SK-N-SH (cell line): ENCODE data around the gene GAS2L2. TPM values are rescaled to one million over a fixed set of nuclear protein-coding genes. Genes with fewer than 3 reads are reported as not detected.

ENCODE experiments used
- CTCF ChIA-PET: fragments of 300-600, 350-600 bp; formaldehyde crosslinking; extraction: SDS; loops from one replicate; lab custom pipeline; 2021; lab: Yijun Ruan, JAX
- POLR2A ChIA-PET: fragments of 350-600 bp; sonication (Branson Sonifier 250); formaldehyde crosslinking; extraction: SDS; loops from one replicate; lab custom pipeline; 2020; ENCODE audit warnings: antibody characterized with exemption, inconsistent platforms; lab: Yijun Ruan, JAX
- DNase-seq: peaks from one replicate; pipeline ENCODE4 v3.0.0; 2012
- H2AFZ ChIP-seq: fragments of 200-600 bp; sonication (generic); 2 replicates; pipeline ENCODE4 v1.8.1; 2016; ENCODE audit warnings: antibody characterized with exemption, mild to moderate bottlenecking, low read depth
- H3F3A ChIP-seq: fragments of 200-600 bp; sonication (generic); replicated peaks from 2 replicates; pipeline ENCODE3; 2016; ENCODE audit warnings: antibody characterized with exemption, mild to moderate bottlenecking; ENCODE audit not compliant: insufficient read depth
- H3K27ac ChIP-seq, 2 experiments: fragments of 200-500 bp in 1 of 2; fragments of 200-600 bp in 1 of 2; sonication (Bioruptor generic) in 1 of 2; sonication (generic), shearing (Covaris generic) in 1 of 2; 2 replicates each; pipeline versions ENCODE4 v1.5.1 to v1.6.1; 2014 to 2016; ENCODE audit warnings: low read depth in 2 of 2, inconsistent platforms in 1 of 2, low read length in 1 of 2, mild to moderate bottlenecking in 1 of 2, mixed read lengths in 1 of 2
- H3K27me3 ChIP-seq: fragments of 200-600 bp; sonication (generic), shearing (Covaris generic); 2 replicates; pipeline ENCODE4 v1.6.1; 2016; ENCODE audit warnings: mixed run types; ENCODE audit not compliant: insufficient read depth
- H3K36me3 ChIP-seq, 2 experiments: fragments of 200-500 bp in 1 of 2; fragments of 200-600 bp in 1 of 2; sonication (Bioruptor generic) in 1 of 2; sonication (generic) in 1 of 2; replicated peaks in 1 of 2; 2 replicates each; pipeline versions ENCODE3 to v1.5.1; 2014 to 2016; ENCODE audit warnings: low read length in 1 of 2, mild to moderate bottlenecking in 1 of 2; ENCODE audit not compliant: insufficient read depth in 2 of 2, control insufficient read depth in 1 of 2
- H3K4me1 ChIP-seq, 2 experiments: fragments of 200-500 bp in 1 of 2; fragments of 200-600 bp in 1 of 2; sonication (Bioruptor generic) in 1 of 2; sonication (generic), shearing (Covaris generic) in 1 of 2; 2 replicates each; pipeline versions ENCODE4 v1.5.1 to v1.6.1; 2014 to 2016; ENCODE audit warnings: low read depth in 1 of 2, low read length in 1 of 2, mixed run types in 1 of 2; ENCODE audit not compliant: insufficient read depth in 2 of 2, control insufficient read depth in 1 of 2
- H3K4me2 ChIP-seq: fragments of 200-600 bp; sonication (generic), shearing (Covaris generic); 2 replicates; pipeline ENCODE4 v1.6.1; 2017; ENCODE audit warnings: mixed run types
- H3K4me3 ChIP-seq, 2 experiments: fragments of 200-500 bp in 1 of 2; fragments of 200-600 bp in 1 of 2; sonication (Bioruptor generic) in 1 of 2; sonication (generic), shearing (Covaris generic) in 1 of 2; 2 replicates each; pipeline versions ENCODE4 v1.5.1 to v1.8.1; 2014 to 2016; ENCODE audit warnings: low read depth in 2 of 2, inconsistent platforms in 1 of 2, low read length in 1 of 2, mild to moderate bottlenecking in 1 of 2, mixed read lengths in 1 of 2, moderate library complexity in 1 of 2
- H3K79me2 ChIP-seq: fragments of 200-600 bp; sonication (generic); 2 replicates; pipeline ENCODE4 v1.8.1; 2017; ENCODE audit warnings: mild to moderate bottlenecking; ENCODE audit not compliant: insufficient read depth
- H3K9ac ChIP-seq: fragments of 200-600 bp; sonication (generic); 2 replicates; pipeline ENCODE4 v1.6.1; 2017; ENCODE audit warnings: mixed run types
- H3K9me2 ChIP-seq: fragments of 200-600 bp; sonication (generic); 2 replicates; pipeline ENCODE4 v1.6.1; 2017; ENCODE audit warnings: mixed run types
- H3K9me3 ChIP-seq: fragments of 200-600 bp; sonication (generic); 2 replicates; pipeline ENCODE4 v1.6.1; 2017; ENCODE audit warnings: mixed run types, mild to moderate bottlenecking, moderate library complexity
- H4K20me1 ChIP-seq: fragments of 200-600 bp; sonication (generic); 2 replicates; pipeline ENCODE4 v1.6.1; 2017; ENCODE audit warnings: mild to moderate bottlenecking, mixed run types; ENCODE audit not compliant: insufficient read depth
- EZH2phosphoT487 ChIP-seq: fragments of 200-600 bp; sonication (generic); IDR thresholded peaks from 2 replicates; pipeline ENCODE4 v1.6.1; 2017; ENCODE audit warnings: low read depth, mixed run types, mild to moderate bottlenecking, antibody characterized with exemption, moderate library complexity, borderline replicate concordance
- FOSL2 ChIP-seq: IDR thresholded peaks from 2 replicates; pipeline ENCODE4 v1.4.0; 2012; ENCODE audit warnings: low read depth, mild to moderate bottlenecking, moderate library complexity, borderline replicate concordance
- GABPA ChIP-seq: IDR thresholded peaks from 2 replicates; pipeline ENCODE4 v1.4.0; 2012; ENCODE audit warnings: low read depth, mild to moderate bottlenecking
- MXI1 ChIP-seq: IDR thresholded peaks from 2 replicates; pipeline ENCODE4 v1.6.1; 2012; ENCODE audit warnings: mild to moderate bottlenecking, low read depth, low read length, improper control_type of control experiment
- NRF1 ChIP-seq: IDR thresholded peaks from 2 replicates; pipeline ENCODE4 v1.6.1; 2012; ENCODE audit warnings: low read depth, mild to moderate bottlenecking, low read length
- RAD21 ChIP-seq: IDR thresholded peaks from 2 replicates; pipeline ENCODE4 v1.6.1; 2012; ENCODE audit warnings: mild to moderate bottlenecking, low read length
- SIN3A ChIP-seq: IDR thresholded peaks from 2 replicates; pipeline ENCODE4 v1.6.1; 2012; ENCODE audit warnings: low read depth, mild to moderate bottlenecking, low read length, moderate library complexity, borderline replicate concordance
- SMC3 ChIP-seq: IDR thresholded peaks from 2 replicates; pipeline ENCODE4 v1.6.1; 2012; ENCODE audit warnings: low read depth, low read length, improper control_type of control experiment
- TCF12 ChIP-seq: IDR thresholded peaks from 2 replicates; pipeline ENCODE4 v1.4.0; 2012
- USF1 ChIP-seq: IDR thresholded peaks from 2 replicates; pipeline ENCODE4 v1.4.0; 2012; ENCODE audit warnings: low read depth, borderline replicate concordance
- WGBS: methylation state at CpG from one replicate; pipeline ENCODE4 v1.1.6; 2017; ENCODE audit warnings: low lambda C conversion rate; 5-methylcytosine and 5-hydroxymethylcytosine counted together
- polyA plus RNA-seq, 3 experiments: library from polyadenylated mRNA; depleted of rRNA; stranded (reverse); fragments of >200 nt; gene quantifications; 2 replicates each; pipeline ENCODE4 v1.2.3, GENCODE V29; 2012
- TF ChIP-seq, protein P1 (sequence below): IDR thresholded peaks from 2 replicates; pipeline ENCODE4 v1.6.1; 2012; ENCODE audit warnings: mild to moderate bottlenecking, low read depth, low read length, moderate library complexity
- TF ChIP-seq, protein P2 (sequence below): fragments of 200-600 bp; sonication (generic); IDR thresholded peaks from 2 replicates; pipeline ENCODE4 v1.6.1; 2017; ENCODE audit warnings: antibody characterized with exemption, mild to moderate bottlenecking, moderate library complexity
- TF ChIP-seq, protein P3 (sequence below): IDR thresholded peaks from 2 replicates; pipeline ENCODE4 v1.4.0; 2012; ENCODE audit warnings: low read depth, borderline replicate concordance
- TF ChIP-seq, protein P4 (sequence below): IDR thresholded peaks from 2 replicates; pipeline ENCODE4; 2012
- TF ChIP-seq, protein P5 (sequence below): fragments of 150-350 bp; IDR thresholded peaks from 2 replicates; pipeline ENCODE4 v1.6.1; 2016; ENCODE audit warnings: mild to moderate bottlenecking, low read depth, low read length

Gene GAS2L2
- polyA plus RNA-seq, 1 of the 3 experiments (the other 2 are of a cell fraction): not detected

DNA sequence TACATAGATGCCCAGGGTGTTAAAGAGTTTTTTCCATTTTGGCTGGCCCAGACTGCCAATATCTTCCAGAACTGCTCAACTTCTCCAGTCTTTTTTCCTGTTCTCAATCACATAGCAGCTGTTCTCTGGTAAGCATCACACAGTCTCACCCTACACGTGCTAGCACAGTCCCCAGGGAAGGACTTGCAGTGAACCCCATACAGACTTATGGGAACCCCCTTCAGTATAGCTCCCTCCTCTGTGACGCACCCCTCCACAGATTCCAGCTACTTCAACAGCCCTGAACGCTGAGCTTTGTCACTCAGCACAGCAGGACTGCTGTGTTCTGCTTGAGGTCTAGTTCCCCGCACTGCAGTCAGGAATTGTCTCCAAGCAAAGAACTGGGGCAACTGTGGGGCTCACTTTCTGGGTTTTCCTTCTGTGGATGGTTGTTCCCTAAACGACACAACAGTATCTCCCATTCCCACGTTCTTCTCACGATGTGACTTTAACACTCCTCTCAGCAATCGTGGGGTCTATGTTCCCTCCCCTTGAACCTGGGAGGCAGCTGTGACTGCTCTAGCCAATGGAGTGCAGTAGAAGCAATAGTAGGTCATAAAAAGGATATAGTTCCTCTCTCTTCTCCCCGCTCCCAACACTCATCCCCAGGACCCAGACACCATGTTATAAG, 38.8 kb upstream of the GAS2L2 start:
- no peak overlapping the region for H3K9ac ChIP-seq
- H4K20me1 ChIP-seq: no peaks in the 10 kb centered on the region
- no peak overlapping the region for H3K4me2 ChIP-seq
- H3K27me3 ChIP-seq: peaks cover 40% of the 10 kb centered on the region
- peaks cover 0 to 40% of the 10 kb centered on the region in 2 experiments; a peak in 3 of 4 replicates for H3K4me1 ChIP-seq
- no peak for DNase-seq
- no peaks in the 10 kb centered on the region for H3K36me3 ChIP-seq
- H3F3A ChIP-seq: peaks cover 9% of the 10 kb centered on the region
- ChIA-PET POLR2A (interaction anchor here (0.6 kb wide), 1 partner anchor 1664 kb away, joined by 3 read pairs; no protein-coding TSS in a partner anchor), CTCF (interaction anchor here (1.2 to 7.0 kb wide), 4 partner anchors 13 to 47 kb away, joined by 3 to 99 read pairs (median 19); partner anchors contain the start of gene TAF15)
- no peak overlapping the region for H2AFZ ChIP-seq
- no peaks in the 10 kb centered on the region for H3K9me3 ChIP-seq
- 70% methylated on average over 9 of the region's 9 CpGs for WGBS
- H3K79me2 ChIP-seq: no peaks in the 10 kb centered on the region
- no peaks in the 10 kb centered on the region for H3K9me2 ChIP-seq
- TF ChIP-seq GABPA (no peak), RAD21 (no peak), TCF12 (no peak), SIN3A (no peak), FOSL2 (no peak), USF1 (no peak), EZH2phosphoT487 (no peak), NRF1 (no peak), MXI1 (no peak), SMC3 (no peak)
- TF ChIP-seq, protein P1, sequence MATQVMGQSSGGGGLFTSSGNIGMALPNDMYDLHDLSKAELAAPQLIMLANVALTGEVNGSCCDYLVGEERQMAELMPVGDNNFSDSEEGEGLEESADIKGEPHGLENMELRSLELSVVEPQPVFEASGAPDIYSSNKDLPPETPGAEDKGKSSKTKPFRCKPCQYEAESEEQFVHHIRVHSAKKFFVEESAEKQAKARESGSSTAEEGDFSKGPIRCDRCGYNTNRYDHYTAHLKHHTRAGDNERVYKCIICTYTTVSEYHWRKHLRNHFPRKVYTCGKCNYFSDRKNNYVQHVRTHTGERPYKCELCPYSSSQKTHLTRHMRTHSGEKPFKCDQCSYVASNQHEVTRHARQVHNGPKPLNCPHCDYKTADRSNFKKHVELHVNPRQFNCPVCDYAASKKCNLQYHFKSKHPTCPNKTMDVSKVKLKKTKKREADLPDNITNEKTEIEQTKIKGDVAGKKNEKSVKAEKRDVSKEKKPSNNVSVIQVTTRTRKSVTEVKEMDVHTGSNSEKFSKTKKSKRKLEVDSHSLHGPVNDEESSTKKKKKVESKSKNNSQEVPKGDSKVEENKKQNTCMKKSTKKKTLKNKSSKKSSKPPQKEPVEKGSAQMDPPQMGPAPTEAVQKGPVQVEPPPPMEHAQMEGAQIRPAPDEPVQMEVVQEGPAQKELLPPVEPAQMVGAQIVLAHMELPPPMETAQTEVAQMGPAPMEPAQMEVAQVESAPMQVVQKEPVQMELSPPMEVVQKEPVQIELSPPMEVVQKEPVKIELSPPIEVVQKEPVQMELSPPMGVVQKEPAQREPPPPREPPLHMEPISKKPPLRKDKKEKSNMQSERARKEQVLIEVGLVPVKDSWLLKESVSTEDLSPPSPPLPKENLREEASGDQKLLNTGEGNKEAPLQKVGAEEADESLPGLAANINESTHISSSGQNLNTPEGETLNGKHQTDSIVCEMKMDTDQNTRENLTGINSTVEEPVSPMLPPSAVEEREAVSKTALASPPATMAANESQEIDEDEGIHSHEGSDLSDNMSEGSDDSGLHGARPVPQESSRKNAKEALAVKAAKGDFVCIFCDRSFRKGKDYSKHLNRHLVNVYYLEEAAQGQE: no peak
- TF ChIP-seq, protein P2, sequence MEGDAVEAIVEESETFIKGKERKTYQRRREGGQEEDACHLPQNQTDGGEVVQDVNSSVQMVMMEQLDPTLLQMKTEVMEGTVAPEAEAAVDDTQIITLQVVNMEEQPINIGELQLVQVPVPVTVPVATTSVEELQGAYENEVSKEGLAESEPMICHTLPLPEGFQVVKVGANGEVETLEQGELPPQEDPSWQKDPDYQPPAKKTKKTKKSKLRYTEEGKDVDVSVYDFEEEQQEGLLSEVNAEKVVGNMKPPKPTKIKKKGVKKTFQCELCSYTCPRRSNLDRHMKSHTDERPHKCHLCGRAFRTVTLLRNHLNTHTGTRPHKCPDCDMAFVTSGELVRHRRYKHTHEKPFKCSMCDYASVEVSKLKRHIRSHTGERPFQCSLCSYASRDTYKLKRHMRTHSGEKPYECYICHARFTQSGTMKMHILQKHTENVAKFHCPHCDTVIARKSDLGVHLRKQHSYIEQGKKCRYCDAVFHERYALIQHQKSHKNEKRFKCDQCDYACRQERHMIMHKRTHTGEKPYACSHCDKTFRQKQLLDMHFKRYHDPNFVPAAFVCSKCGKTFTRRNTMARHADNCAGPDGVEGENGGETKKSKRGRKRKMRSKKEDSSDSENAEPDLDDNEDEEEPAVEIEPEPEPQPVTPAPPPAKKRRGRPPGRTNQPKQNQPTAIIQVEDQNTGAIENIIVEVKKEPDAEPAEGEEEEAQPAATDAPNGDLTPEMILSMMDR: no peak
- TF ChIP-seq, protein P3, sequence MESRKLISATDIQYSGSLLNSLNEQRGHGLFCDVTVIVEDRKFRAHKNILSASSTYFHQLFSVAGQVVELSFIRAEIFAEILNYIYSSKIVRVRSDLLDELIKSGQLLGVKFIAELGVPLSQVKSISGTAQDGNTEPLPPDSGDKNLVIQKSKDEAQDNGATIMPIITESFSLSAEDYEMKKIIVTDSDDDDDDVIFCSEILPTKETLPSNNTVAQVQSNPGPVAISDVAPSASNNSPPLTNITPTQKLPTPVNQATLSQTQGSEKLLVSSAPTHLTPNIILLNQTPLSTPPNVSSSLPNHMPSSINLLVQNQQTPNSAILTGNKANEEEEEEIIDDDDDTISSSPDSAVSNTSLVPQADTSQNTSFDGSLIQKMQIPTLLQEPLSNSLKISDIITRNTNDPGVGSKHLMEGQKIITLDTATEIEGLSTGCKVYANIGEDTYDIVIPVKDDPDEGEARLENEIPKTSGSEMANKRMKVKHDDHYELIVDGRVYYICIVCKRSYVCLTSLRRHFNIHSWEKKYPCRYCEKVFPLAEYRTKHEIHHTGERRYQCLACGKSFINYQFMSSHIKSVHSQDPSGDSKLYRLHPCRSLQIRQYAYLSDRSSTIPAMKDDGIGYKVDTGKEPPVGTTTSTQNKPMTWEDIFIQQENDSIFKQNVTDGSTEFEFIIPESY: no peak
- TF ChIP-seq, protein P4, sequence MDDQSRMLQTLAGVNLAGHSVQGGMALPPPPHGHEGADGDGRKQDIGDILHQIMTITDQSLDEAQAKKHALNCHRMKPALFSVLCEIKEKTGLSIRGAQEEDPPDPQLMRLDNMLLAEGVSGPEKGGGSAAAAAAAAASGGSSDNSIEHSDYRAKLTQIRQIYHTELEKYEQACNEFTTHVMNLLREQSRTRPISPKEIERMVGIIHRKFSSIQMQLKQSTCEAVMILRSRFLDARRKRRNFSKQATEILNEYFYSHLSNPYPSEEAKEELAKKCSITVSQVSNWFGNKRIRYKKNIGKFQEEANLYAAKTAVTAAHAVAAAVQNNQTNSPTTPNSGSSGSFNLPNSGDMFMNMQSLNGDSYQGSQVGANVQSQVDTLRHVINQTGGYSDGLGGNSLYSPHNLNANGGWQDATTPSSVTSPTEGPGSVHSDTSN: no peak
- TF ChIP-seq, protein P5, sequence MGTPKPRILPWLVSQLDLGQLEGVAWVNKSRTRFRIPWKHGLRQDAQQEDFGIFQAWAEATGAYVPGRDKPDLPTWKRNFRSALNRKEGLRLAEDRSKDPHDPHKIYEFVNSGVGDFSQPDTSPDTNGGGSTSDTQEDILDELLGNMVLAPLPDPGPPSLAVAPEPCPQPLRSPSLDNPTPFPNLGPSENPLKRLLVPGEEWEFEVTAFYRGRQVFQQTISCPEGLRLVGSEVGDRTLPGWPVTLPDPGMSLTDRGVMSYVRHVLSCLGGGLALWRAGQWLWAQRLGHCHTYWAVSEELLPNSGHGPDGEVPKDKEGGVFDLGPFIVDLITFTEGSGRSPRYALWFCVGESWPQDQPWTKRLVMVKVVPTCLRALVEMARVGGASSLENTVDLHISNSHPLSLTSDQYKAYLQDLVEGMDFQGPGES: no peak
- H3K27ac ChIP-seq: no peak overlapping the region
- H3K4me3 ChIP-seq: no peak overlapping the region
